ENCODE measurements around the gene ARFGEF3. TPM values are rescaled to one million over a fixed set of nuclear protein-coding genes. Genes with fewer than 3 reads are reported as not detected.

ARFGEF3 gene
- total and polyA plus RNA-seq, 2 experiments from 2014 or later = 5.8 to 24.6 TPM

- no peak for DNase-seq (ENCODE audit: low spot score)
- Histone ChIP-seq H2AFZ (no peak overlapping the region), H3K79me2 (replicated peaks; ENCODE audit: insufficient read depth) (no peaks in the 10 kb centered on the region), H4K20me1 (replicated peaks; ENCODE audit: insufficient read depth) (no peaks in the 10 kb centered on the region), H3F3A (replicated peaks; ENCODE audit: low read depth) (no peaks in the 10 kb centered on the region), H3K9me2 (ENCODE audit: insufficient read depth) (no peaks in the 10 kb centered on the region), H3K27ac (ENCODE audit: low read depth) (no peak overlapping the region), H3K4me3 (no peak overlapping the region), H3K27me3 (ENCODE audit: insufficient read depth) (no peaks in the 10 kb centered on the region), H3K36me3 (ENCODE audit: insufficient read depth) (peaks cover 3% of the 10 kb centered on the region; the same call in 1 of the 2 replicates), H3K4me2 (no peak overlapping the region), H3K4me1 (ENCODE audit: insufficient read depth) (no peaks in the 10 kb centered on the region)
- no peaks in the 10 kb centered on the region for H3K9me3 Mint-ChIP-seq
- peaks cover 16% of the 10 kb centered on the region for H3K4me1 Mint-ChIP-seq
- no peak overlapping the region for H3K27ac Mint-ChIP-seq
- H3K4me3 Mint-ChIP-seq = no peak overlapping the region
- peaks cover 8% of the 10 kb centered on the region; the same call in 1 of the 3 replicates for H3K36me3 Mint-ChIP-seq (ENCODE audit: low read depth)
- TF ChIP-seq CTCF (conservative IDR thresholded peaks at IDR 0.05; ENCODE audit: low read depth in 2 of 2) (no peak), EZH2phosphoT487 (IDR thresholded peaks at IDR 0.05; ENCODE audit: unreplicated experiment) (no peak), CREB1 (CRISPR knock-in tag; IDR thresholded peaks at IDR 0.05; ENCODE audit: low read depth) (no peak), EZH2 (IDR thresholded peaks at IDR 0.05; ENCODE audit: low read depth, unreplicated experiment) (no peak), NANOG (IDR thresholded peaks at IDR 0.05; ENCODE audit: borderline replicate concordance) (no peak), ZNF114 (CRISPR knock-in tag; IDR thresholded peaks at IDR 0.05) (no peak), POLR2AphosphoS5 (IDR thresholded peaks at IDR 0.05; ENCODE audit: low read depth) (no peak), ZNF462 (CRISPR knock-in tag; IDR thresholded peaks at IDR 0.05) (no peak), ZNF331 (CRISPR knock-in tag; IDR thresholded peaks at IDR 0.05; ENCODE audit: low read depth) (no peak), JUNB (IDR thresholded peaks at IDR 0.05; ENCODE audit: unreplicated experiment) (no peak), STAT1 (IDR thresholded peaks at IDR 0.05; ENCODE audit: unreplicated experiment) (no peak), ETS1 (IDR thresholded peaks at IDR 0.05) (no peak), REST (IDR thresholded peaks at IDR 0.05; ENCODE audit: unreplicated experiment) (no peak)
- no peaks in the 10 kb centered on the region for H3K27me3 Mint-ChIP-seq (ENCODE audit: insufficient read depth, low read depth, poor library complexity)
- no peak for ATAC-seq
These were observed 130.7 kb downstream of the ARFGEF3 start for GRCh38 chr6:138292482-138292881.
